Lung microvascular endothelial cell (primary cell): ENCODE results near the gene NEK5. TPM values are rescaled to one million over a fixed set of nuclear protein-coding genes. Genes with fewer than 3 reads are reported as not detected.
"Not testable (repeated sequence)": the region's sequence is repeated elsewhere in the genome, so short reads cannot be mapped to it uniquely, and the experiment has no call there.

Source experiments
- DNase-seq, 2 donors: peaks; one replicate each; pipeline versions ENCODE4 v3.0.0 to v3.0.0-alpha.2; 2010; ENCODE audit warnings: low read depth in 2 of 2
- total RNA-seq: library from RNA; depleted of rRNA; stranded (reverse); fragments of >200 nt; gene quantifications from 2 replicates; pipeline ENCODE4 v1.2.1, GENCODE V29; 2014

NEK5 gene, protein sequence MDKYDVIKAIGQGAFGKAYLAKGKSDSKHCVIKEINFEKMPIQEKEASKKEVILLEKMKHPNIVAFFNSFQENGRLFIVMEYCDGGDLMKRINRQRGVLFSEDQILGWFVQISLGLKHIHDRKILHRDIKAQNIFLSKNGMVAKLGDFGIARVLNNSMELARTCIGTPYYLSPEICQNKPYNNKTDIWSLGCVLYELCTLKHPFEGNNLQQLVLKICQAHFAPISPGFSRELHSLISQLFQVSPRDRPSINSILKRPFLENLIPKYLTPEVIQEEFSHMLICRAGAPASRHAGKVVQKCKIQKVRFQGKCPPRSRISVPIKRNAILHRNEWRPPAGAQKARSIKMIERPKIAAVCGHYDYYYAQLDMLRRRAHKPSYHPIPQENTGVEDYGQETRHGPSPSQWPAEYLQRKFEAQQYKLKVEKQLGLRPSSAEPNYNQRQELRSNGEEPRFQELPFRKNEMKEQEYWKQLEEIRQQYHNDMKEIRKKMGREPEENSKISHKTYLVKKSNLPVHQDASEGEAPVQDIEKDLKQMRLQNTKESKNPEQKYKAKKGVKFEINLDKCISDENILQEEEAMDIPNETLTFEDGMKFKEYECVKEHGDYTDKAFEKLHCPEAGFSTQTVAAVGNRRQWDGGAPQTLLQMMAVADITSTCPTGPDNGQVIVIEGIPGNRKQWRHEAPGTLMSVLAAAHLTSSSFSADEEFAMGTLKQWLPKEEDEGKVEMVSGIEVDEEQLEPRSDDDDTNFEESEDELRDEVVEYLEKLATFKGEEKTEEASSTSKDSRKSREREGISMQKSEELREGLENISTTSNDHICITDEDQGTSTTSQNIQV
- total RNA-seq: under 0.01 and 0.20 TPM in 2 replicates

DNA sequence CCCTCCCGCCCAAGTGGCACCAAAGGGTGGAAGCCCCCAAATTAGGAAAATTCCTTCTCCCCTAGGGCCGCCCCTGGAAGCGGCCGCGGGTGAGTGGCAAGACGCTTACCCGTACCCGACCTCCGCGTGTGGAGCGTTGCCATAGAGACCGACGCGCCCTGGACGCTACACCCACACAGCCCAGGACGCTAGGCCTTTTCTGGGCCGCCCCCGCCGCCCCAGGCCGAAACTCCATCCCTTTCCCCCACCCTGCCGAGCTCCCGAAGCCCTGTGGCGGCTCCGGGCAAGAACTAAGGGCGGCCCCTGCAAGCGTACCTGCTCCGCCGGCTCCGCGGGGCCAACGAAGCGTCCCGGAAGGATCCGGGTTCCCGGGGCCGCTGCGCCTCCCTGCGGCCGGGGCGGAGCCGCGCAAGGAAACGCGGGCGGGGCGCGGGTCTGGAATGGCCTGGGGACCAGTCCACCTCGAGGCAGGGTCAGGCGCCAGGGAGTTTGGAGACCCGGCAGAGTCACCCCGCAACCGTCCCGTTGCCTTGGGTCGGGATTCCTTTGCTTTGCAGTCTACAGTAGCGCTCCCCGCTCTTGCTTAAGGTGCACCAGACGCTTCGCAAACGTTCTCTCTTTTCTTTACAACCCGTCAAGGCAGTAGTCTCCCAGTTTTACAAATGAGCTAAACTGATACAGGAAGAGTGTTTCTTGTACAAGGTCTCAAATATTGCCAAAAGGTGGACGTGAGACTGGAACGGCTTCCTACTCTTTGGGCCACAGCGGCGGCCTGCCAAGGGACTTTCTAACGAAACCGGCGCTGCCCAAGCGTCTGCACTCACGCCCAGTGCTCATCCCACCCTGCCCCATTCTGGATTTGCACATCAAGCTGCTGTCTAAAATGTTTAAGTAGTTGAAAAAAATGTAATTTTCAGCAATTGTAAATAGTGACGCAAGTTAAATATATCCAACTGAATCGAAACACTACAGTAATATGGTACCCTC lies at the start of gene NEK5:
TSS of gene NEK5 (minus strand) at position 360 of the 987 bp plus-strand sequence. CDS start 1,591 bp downstream, outside the sequence.
- DNase-seq: peak; percentile 57 to 65

DNA sequence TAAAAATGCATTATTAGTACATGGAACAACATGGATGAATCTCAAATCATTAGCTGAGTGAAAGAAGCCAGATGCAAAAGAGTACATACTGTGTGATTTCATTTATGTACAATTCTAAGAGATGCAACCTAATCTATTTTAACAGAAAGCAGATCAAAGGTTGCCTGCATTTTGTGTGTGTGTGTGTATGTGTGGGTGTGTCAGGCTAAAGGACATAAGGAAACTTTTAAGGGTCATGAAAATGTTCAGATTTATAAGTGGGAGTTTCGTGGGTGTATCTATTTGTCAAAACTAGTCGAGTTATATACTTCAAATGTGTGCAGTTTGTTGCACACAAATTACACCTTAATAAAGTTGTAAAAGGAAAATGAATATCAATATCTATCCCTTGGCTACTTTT lies 48.4 kb upstream of the NEK5 start:
- DNase-seq: no peak

DNA sequence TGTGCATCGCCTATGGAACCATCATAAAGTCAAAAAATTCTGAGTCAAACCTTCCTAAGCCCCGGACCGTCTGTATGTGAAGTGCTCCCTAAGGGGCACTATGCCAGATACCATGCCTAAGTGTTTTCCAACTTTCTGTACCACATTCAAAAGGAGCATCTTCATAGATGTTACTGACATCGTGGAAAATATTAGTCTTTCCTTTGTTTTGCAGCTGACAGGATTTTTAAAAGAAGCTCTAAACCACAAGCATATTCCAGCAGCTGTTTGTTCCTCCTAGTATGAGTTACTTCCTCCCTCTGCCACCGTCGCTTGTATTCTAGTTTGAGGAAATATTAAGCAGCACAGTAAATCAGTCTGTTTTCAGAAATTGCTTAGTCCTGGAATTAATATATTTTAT lies 45.1 kb upstream of the NEK5 start:
- peak in 1 of 2 donors; percentile 35 for DNase-seq

GRCh38 chr13:52173373-52173772 lies 44.5 kb upstream of the NEK5 start:
- no peak for DNase-seq

GRCh38 chr13:52171686-52172085 lies 42.8 kb upstream of the NEK5 start:
- not testable (repeated sequence) for DNase-seq

DNA sequence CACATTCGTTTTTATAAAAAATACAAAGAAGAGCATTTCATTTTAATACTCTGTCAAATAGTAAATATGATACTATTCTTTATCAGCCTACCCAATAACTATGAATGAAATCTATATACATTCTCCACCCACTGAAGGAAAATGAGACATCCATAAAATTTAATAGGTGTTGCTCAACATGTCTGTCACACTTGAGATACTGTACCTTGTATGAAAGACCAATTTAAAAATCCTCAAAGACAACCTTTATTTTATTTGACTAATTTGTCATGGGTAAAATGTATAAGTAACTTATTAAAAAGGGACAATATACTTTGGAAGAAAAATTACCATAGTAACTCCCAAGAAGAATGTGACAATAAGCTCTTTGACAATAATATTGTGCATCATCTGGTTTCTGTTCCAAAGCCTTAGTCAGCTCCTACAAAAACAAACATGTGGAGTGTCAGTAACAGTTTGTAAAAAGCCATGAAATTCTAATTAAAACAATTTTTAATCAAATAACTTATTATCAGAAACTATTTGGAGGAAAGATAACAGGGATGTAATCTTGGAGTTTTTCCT lies 42.0 kb upstream of the NEK5 start:
- not testable (repeated sequence) for DNase-seq

DNA sequence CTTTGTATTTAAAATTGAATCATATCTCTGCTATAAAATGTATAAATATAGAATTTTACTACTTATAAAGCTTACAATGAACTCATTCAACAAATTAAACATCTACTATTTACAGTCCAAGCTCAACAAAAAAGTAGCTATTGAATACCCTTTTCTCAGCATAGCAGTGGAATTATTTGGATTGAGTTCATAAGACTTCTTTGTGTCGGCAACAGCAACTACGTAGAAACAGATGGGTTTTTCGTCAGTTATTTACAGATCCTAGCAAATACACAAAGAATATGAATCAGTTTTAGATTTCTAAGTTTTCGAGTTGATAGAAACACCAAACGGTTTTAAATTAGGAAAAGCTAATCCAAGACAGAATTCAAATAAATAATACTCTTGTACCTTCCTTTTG lies 41.0 kb upstream of the NEK5 start:
- DNase-seq: no peak

DNA sequence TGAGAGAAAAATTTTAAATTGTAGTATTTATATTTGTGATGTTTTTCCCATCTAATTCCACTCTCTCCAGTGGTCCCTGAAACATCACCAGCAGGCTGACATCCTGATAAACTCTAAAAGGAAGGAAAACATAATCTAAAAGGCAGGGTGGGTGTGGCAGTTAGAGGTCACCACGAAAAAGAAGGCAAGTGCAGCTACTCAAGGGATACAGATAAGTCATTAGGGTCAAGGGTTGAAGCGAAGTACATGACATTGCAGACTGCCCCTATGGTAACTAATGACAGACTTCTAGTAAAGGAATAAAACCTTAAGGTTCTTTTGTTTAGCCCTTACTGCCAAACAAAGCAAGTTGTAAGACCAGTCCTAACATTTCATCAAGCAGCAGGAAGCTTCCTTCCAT lies 36.5 kb upstream of the NEK5 start:
- DNase-seq: no peak

DNA sequence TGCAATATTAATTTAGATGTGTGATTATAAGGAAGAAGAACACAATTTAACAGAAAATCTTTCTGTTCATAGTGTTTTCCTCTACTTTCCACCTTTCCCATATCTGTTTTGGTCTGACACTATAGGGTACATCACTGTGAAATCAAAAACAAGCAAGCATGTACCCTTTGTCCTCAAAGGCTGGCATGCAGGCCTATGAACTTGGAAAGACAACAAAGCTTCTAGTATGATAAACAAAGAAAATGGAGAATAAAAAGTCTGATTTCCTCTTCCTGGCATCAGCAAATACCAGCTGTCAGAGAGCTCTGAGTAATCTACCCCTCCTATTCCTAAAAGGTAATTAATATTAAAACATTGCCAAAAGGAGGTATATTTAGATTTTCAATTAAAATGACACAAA lies 36.1 kb upstream of the NEK5 start:
- DNase-seq: peak in 1 of 2 donors; percentile 63

GRCh38 chr13:52163878-52164277 lies 35.0 kb upstream of the NEK5 start:
- peak in 1 of 2 donors; percentile 35 for DNase-seq

DNA sequence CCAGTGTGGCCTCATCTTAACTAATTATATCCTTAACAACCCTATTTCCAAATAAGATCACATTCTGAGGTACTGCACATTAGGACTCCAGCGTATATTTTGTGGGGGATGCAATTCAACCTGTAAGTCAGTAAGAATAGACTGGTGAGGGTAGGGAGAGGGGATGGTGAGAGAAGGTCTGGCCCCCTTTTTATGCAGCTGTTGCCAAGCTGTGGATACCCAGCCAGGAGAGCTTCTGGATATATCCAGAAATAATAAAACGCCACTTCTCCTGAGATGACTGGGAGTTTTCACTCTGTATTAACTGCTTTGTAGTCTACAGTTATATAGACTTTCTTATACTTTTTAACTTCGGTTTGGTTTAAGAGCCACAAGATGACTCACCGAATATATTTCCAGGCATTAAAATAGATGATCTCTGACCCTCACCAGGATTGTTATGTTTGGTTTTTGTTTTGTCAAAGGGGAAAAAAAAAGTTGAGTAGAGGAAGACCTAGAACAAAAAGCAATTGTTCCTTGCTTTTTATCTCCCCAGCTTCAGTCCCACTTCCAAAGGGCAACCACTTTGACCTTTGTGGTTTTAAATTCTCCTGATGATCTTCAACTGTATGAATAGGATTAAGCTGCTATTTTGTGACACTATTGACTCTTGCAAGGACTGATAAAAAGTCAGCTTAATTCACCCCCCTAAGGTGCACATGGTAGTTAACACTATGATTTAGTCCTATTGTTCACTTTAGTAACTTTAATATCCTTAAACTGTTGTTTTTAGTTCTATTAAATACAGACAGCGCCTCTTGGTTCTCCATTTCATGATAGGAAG lies 33.6 kb upstream of the NEK5 start:
- peak; percentile 77 to 86 for DNase-seq

GRCh38 chr13:52161181-52161646 lies 32.3 kb upstream of the NEK5 start:
- DNase-seq: peak in 1 of 2 donors; percentile 14

DNA sequence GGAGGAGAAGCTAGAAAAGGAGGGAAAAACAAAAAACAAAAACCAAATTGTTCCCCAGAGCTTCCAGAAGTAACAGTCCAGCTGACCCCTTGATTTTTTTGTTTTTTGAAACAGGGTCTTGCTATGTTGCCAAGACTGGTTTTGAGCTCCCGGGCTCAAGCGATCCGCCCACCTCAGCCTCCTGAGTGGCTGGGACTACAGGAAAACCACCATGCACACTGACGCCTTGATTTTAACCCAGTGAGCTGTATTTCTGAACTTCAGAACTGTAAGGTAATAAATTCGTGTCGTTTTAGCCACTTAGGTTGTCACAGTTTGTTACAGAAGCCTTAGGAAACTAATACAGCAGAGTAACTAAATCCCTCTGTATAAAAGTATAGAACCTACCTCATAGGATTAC lies 31.6 kb upstream of the NEK5 start:
- DNase-seq: no peak

- DNase-seq: no peak
Observed at GRCh38 chr13:52160053-52160452, 31.2 kb upstream of the NEK5 start.

DNA sequence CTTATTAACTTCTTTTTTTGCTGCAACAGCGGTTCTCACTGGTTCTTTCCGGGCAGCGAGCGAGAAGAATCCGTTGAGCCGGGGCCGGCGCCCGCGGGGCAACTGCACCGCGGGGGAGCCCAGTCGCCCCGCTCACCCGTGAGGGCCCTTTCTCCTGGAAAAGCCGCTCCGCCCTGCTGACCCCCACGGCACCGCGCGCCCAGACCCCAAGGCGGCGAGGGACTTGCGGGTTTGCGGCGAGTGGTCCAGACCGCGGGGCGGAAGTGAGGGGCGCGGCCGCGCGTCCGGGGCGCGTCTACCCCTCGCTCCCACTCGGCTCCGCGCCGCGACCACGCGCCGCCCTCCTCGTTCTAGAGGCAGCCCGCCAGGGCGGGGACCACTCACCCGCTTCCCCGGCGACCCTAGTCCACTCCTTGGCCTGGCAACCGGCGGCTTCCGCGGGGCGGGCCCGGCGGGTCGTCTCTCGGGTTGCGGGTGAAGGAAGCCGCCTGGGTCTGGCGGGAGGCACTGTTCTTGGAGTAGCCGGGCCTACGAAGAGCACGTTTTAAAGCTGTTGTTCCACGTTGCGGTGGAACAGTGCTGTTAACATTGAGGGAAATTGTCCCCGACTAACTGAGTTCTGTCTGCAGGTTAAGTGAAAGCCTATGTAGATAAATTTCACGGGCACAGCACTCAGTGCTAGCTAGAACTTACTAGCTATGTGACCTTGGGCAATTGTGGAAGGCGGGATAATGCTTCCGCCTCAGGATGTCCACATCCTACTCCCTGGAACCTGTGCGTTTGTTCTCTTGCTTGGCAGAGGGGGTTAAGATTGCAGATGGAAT lies 30.5 kb upstream of the NEK5 start, which contains the start of gene NEK3:
TSS of gene NEK3 (minus strand) at position 439 of the 824 bp plus-strand sequence. CDS start 3,406 bp downstream, outside the sequence.
- peak; percentile 76 to 77 for DNase-seq

DNA sequence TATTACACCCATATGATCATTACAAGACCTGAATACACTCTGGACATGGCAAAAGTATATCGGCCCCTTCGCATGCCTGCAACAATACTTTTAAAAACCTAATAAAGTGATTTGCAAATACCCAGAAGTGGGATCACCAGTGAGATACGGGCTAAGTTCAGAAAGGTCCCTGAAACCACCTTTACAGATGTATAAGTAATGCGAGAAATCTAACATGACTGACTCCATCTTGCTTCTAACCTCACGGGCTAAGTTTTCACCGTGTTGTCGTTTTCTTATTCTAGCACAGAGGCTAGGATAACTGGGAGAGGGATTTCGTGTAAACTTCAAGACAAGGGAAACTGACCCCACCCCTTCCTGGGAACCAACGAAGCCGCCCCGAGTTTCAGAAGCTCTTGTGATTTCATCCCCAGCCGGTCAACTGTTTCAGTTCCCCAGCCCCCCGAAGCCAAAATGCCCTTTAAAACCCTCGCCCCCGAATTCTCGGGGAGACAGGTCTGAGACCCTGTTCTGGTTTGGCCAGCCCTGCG lies 29.8 kb upstream of the NEK5 start:
- DNase-seq: peak in 1 of 2 donors; percentile 39

DNA sequence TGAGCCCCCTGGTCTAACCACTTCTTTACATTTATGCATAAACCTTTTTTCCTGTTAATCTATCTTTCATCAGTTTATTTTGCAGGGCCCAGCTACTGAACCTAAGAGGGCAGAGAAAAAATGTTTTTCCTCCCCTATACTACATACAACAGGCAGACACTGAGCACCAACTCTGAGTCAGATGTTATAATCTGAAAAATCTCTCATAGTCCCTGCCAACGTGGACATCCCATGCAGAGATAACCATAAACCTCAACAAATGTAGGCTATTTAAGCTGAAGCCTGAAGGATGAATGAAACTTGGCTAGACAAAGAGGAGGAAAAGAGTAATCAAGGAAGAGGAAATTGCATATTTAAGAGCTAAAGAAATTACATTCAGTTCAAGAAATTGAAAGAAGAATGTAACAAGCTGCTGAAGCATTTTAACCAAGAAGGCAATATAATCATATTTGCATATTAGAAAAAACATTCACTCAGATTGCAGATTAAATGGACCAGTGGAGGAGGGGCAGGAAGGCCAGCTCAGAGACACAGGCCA lies 27.9 kb upstream of the NEK5 start:
- DNase-seq: peak; percentile 14 to 17

DNA sequence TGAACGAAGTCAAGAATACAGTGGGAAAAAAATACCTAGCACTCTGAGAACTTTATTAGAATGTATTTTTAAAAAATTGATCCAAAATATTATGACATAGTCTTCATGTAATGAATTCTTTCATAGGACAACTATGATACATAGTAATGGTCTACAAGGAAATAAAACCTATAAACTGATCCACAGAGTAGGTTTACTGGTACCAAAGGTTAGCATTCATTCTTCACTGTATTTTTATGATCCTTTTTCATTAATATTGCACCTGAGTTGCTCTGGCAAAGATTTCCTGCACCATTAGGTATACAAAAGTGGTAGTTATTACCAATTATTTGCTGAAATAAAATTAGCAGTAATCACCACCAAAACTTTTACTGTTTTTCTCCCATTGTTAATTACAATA lies 26.3 kb upstream of the NEK5 start:
- no peak for DNase-seq
